Kidney capillary endothelial cell (primary cell): ENCODE data around the gene RPL35.
"Not testable (repeated sequence)": the region's sequence is repeated elsewhere in the genome, so short reads cannot be mapped to it uniquely, and the experiment has no call there.

Experiments
- DNase-seq: peaks from one replicate; pipeline ENCODE4 v3.0.0-alpha.2; 2018; ENCODE audit warnings: low spot score

Gene RPL35

DNA sequence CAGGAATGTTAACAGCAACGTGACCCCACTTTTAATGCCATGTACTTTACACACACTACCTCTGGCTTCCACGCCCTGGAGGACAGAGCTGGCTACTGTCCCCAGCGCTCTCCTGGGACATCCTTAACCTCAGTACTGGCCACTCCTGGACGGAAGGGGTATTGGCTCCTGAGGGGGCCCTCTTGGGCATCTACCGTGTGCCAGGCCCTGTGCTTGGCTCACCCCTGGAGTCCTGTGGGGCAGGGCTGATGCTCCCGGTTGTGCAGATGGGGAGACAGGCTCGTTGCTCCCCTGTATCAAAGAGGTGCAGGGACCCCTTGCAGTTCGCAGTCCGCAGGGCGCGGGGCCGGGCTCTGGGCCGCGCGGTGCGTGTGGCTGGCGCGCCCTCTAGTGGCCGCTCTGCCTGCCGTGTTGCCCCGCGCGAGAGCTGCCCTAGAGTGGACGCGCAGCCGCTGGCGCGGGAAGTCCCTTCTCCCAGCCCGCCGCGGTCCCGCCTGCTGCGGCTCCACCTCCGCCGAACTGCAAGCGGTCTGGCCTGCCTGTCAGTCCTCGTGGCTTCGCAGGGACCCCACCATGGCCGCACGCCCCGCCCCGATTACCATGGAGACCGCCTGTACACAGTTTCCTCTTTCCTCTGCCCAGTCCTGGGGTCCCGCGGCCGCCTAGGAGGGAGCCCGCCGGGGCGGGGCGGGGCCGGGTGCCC lies 8.8 kb downstream of the RPL35 start, which contains the start of gene WDR38:
WDR38 (plus strand) TSS at position 632 of the 703 bp plus-strand sequence. CDS start 72 bp downstream, outside the sequence.
- peak; percentile 74 for DNase-seq

DNA sequence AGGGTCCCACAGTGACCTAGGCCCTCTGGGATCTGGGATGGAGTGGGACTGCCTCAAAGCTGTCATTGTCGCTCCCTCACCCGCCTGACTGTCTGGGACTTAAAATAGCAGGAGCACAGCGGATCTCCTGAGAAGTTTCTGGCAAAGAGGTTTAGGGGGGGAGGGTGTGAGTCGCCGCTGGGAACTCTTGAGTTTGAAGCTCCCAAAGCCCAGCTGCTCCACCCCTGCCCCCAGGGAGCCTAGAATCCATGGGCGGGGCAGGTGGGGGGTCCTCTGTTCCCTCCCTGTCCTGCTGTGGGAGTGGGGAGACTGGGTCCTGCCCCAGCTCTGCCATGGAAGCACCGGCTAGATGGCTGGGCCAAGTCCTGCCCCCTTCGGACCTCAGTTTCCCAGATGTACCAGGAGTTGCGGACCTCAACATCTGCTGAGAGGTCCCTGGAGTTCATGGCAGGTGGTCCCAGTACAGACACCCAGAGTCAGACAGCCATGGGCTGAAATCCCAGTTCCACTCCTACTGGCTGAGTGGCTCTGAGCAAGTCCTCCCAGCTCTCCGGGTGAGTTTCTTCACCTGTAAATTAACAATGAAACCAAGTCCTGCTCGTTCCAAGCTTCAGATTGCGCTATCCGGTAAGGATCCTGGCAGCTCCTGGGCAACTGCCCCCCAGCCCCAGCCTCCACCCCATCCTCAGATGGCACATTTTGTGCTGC lies 9.5 kb downstream of the RPL35 start:
- no peak for DNase-seq

DNA sequence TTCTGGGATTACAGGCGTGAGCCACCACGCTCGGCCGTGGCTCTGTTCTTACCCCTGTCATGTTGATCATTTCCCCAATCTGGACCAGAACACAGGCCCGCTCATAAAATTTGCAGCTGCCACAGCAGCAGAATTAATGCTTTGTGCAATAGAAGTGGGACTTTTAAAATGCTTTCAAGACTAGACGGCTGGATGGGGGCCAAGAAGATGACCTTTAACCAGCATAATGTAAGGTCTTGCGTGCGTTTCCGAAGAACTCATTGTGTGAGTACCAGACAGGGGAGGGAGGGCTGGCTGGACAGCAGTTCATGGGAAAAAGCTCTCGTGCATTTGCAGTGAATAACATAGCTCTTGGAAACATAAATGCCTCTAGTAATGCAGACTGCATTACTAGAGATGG lies 12.0 kb downstream of the RPL35 start:
- DNase-seq = peak; percentile 72

DNA sequence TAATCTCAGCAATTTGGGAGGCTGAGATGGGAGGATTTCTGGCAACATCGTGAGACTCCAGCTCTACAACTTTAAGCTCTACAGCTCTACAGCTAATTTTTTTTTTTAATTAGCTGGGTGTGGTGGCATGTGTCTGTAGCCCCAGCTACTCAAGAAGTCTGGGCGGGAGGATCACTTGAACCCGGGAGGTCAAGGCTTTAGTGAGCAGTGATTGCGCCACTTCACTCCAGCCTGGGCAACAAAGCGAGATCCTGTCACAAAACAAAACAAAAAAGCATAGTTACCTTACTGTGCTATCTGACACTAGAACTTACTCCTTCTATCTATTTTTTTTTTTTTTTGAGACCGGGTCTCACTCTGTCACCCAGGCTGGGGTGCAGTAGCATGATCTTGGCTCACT lies 14.8 kb downstream of the RPL35 start:
- no peak for DNase-seq

DNA sequence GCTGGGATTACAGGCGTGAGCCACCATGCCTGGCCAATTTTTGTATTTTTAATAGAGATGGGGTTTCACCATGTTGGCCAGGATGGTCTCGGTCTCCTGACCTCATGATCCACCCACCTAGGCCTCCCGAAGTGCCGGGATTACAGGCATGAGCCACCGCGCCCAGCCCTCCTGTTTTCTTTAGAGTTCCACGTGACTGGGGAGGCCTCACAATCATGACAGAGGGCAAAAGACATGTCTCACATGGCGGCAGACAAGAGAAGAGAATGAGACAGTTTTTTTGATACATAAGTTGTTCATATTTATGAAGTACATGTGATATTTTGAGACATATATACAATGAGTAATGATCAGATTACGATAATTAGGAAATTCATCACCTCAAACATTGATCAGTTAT lies 15.3 kb downstream of the RPL35 start:
- DNase-seq = not testable (repeated sequence)

DNA sequence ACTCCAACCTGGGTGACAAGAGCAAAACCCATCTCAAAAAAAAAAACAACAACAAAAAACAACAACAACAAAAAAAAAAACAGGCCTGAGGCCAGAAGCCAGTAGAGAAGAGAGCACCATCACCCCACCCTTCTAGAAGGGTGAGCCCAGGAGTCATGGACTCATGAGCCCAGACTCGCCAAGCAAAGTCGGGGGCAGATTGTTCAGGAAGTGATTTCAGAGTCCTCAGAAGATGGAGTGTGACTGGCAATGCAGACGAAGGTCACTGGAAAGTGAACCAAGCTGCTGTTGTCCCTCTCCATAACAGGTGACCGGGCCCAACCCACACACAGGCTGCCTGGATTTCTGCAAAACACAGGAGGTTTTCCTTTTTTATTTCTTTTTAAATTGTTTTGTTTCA lies 17.5 kb downstream of the RPL35 start:
- no peak for DNase-seq

DNA sequence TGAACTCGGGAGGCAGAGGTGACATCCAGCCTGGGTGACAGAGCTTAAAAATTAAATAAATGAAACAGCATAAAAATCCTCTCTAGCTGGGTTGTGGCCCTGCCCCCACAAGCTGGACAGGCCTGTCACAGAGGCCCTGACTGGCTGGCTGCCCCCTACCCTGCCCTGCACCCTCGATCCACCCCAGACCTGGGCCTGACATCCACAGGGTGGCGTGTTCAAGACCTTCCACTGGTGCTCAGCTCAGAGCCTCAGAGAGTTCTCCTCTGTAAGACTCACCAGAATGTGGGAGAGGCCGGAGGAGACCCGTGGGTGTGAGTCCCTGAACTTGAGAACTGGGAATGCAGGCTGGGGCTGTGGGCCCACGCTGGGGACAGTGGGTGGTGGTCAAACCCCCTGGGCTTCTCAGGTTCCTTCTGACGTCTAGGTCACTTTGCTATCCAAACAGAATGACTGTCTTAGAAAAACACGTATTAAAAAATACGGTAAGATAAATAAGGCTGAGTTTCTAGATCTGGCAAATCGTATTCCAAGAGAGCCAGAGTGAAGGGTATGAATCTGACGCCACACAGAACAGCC lies 18.2 kb downstream of the RPL35 start:
- no peak for DNase-seq

DNA sequence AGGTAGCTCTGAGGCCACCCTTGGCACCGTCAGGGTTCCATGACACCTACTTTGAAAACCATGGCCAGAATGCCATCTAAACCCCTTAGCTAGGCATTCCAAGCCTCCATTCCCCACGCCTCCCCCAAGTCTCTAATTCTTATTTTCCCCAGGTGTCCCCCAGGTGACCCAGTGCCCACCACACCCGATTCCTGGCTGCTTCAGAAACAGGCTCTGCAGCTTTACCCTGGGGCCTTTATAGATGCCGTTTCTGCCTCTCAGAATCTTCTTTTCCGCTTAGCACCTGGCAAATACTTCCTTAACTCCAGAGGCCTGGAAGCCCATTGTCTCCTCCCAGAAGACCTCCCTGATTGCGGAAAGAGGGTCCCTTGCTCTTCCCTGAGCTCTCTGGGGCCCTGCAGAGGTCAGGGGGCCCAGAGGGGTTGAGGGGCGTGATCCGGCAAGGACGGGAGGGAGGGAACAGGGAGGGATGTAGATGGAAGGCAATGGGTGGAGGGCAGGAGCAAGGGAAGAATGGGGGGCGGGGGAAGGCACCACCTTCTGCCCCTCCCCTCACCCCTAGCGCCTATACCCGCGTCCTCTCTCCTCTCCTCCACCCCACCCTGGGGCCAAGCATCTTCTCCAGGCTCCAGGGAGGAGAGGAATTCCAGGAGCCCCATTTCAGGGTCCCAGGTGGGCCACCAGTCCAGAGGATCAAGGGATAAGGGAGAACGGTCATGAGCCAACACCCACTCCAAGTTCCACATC lies 20.5 kb downstream of the RPL35 start:
- no peak for DNase-seq

DNA sequence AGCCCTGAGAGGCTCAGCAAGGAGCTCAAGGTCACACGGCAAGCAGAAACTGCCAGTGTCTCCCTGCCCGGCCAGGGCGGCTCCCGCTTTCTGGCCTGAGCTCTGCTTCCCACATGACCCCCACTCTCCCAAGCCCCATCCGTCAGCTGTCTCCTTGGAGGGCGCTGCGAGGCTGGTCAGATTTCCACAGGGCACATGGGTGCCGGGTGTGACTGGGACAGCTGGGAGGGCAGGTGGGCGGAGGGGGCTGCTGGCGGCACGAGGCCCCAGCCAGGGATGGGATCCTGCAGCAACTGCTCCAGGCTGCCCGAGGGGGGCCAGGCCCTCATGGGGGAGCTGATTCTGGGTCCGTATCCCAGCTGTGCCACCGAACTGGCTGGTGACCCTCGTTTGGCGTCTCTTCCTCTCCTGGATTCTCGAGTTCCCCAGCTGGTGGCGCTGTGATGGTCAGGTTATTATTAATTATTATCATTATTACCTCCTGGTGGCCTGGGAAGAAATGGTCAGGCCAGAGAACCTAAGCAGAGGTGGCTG lies 21.4 kb downstream of the RPL35 start:
- no peak for DNase-seq

DNA sequence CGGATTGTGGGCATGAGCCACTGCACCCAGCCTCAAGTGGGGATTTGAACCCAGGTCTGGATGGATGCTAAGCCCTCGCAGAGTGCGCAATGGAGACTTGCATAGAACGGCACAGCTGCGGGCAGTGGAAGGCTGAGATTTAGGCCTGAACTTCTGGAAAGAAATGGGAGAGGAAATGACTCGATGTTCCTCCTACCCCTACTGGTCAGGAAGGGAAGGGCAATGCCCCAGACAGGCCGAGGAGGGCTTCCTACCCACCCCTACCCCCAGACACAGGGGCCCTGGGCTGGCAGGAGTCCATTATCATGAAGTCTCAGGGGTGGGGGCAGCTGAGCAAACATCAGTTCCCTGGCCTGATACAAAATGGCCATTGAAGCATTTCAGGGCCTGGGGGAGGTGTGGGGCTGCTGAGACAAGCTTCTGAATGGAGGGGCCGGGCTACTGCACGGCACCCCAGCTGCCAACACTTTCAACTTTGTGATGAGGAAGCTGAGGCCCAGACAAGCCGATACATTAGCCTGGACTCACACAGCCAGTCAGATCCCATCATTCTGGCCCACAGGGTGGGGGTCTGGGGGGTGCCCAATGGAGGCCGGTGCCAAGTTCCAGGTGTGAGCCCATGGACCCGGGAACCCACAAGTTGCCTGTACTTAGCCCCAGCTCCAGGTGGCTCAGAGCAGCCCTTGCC lies 22.0 kb downstream of the RPL35 start:
- DNase-seq = no peak

DNA sequence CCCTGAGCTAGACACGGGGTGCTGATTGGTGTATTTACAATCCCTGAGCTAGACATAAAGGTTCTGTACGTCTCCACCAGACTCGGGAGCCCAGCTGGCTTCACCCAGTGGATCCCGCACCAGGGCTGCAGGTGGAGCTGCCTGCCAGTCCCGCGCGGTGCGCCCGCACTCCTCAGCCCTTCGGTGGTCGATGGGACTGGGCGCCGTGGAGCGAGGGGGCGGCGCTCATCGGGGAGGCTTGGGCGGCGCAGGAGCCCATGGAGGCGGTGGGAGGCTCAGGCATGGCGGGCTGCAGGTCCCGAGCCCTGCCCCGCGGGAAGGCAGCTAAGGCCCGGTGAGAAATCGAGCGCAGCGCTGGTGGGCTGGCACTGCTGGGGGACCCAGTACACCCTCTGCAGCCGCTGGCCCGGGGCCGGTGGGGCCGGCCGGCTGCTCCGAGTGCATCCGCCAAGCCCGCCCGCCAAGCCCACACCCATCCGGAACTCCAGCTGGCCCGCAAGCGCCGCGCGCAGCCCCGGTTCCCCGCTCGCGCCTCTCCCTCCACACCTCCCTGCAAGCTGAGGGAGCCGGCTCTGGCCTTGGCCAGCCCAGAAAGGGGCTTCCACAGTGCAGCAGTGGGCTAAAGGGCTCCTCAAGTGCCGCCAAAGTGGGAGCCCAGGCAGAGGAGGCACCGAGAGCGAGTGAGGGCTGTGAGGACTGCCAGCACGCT lies 23.0 kb downstream of the RPL35 start:
- not testable (repeated sequence) for DNase-seq

DNA sequence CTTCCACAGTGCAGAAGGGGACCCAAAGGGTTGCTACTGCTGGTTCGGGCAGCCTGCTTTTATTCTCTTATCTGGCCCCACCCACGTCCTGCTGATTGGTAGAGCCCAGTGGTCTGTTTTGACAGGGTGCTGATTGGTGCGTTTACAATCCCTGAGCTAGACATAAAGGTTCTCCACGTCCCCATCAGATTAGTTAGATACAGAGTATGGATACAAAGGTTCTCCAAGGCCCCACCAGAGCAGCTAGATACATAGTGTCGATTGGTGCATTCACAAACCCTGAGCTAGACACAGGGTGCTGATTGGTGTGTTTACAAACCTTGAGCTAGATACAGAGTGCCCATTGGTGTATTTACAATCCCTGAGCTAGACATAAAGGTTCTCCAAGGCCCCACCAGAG lies 23.6 kb downstream of the RPL35 start:
- DNase-seq = not testable (repeated sequence)

DNA sequence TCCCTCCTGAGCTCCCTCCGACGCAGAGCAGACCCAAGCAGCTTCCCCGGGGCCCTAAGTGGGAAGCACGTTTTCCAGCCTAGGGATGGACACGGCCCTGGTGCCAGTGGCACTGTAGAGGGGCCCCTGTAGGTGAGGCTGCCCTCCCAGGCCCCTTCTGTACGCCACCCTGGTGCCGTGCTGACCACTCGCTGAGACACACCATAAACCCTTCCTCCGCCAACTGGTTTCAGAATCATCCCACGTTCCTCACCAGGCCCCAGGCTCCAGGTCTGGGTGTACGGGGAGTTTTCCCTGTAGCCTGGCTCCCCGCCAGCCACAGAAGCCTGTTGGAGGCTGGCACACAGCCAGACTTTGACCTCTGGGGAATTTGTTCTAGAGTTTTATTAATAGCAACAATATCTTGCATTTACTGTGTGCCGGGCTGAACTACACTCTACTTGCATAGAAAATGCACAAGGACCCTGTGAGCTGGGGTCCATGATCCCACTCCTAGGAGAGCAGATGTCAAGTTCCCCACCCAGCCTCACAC lies 26.7 kb downstream of the RPL35 start:
- no peak for DNase-seq

DNA sequence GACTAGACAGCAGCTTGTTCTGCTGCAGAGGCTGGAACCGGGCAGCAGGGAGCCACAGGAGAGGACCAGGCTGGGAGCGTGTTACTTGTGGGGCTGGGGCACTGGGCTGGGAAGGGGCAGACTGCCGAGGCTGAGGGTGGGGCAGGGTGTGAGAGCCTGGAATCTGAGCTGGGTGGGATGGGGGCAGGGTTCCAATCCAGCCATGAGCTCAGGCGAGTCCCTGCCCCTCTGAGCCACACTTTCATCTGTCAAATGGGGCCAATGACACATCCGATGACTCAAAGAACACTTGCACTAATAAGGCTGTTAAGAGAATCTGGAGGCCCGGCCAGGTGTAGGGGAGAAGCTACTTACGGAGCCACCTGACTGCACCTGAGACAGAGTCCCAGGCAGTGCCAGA lies 27.2 kb downstream of the RPL35 start:
- DNase-seq = no peak

DNA sequence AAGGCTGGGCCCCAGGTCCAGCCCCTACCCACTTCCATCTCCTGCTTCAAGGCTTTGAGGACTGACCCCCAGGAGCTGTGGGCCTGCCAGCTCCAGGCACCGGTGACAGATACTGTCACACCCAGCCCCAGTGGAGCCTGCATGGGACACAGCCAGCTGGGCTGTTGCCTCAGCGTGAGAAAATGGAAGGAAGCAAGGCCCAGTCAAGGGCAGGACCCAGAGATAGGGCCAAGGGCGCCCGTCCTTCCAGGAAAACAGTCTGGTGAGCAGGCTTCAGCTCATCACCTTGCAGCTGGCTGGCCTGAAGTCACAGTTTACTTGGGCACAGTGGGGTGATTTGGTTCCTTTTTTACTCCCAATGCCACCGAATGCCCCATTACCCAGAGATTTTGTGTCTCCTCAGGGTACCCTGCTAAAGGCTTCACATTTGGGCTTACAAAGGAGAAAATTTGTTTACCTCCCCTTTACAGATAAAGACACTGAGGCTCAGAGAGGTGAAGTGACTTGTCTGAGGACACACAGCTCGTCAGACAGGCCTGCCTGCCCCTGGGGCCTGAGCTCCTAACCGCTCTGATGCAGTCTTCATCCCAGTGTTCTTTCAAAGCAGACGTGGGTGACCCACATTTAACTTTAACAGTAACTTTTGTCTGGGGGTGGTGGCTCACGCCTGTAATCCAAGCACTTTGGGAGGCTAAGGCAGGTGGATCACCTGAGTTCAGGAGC lies 30.0 kb downstream of the RPL35 start:
- DNase-seq = no peak

DNA sequence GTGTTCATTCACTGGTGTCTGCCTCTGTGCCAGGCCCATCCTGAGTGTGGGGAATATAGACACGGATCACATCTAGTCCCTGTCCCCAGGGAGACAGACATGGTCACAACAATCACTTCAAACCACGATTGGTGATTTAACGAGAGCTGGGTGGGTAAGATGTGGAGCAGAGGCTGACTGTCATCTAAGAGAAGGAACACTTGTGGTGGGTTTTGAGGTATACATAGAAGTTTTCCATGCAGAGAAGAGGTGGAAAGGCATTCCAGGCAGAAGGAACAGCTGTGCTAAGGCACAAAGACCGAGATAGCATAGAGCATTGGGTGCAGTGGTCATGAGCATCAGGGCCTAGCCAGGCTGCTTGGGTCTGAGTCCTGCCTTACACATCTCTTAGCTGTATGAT lies 31.2 kb downstream of the RPL35 start:
- no peak for DNase-seq

DNA sequence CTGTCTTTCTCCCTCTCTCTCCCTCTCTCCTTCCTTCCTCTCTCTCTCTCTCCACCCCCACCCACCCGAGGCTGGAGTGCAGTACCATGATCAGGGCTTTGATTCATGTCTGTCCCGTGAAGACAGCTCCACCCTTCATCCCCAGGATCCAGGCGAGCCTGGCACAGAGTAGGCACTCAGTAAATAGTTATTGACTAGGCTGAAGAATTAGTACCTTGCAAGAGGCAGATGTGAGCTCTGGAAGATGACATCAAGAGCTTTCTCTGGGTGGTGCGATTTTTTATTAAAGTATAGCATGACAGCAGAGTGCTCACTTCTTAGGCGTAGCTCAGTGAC lies 32.5 kb downstream of the RPL35 start:
- no peak for DNase-seq

DNA sequence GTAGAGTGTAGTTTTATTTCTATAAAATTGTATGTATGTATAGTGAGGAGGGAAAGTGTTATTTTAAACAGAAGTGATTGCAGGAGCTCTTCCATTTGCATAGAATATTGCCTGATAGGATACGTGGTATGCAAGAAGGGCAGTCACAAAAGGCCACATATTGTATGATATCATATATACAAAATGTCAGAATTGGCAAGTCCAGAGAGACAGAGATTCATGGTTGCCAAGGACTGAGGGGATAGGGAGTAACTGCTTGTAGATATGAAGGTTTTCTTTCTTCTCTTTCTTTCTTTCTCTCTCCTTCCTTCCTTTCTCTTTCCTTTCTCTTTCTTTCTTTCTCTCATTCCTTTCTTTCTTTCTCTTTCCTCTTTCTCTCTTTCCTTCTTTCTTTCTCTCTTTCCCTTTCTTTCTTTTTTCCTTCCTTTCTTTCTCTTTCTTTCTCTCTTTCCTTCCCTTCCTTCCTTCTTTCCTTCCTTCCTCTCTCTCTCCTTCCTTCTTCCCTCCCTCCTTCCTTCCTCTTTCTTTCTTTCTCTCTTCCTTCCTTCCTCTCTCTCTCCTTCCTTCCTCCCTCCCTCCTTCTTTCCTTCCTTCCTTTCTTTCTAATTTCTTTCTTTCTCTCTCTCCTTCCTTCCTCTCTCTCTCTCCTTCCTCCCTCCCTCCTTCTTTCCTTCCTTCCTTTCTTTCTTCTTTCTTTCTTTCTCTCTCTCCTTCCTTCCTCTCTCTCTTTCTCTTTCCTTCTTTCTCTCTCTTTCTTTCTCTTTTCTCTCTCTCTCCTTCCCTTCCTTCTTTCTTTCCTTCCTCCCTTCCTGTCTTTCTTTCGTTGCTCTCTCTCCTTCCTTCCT lies 33.0 kb downstream of the RPL35 start:
- DNase-seq = no peak
